HEK293 (cell line): ENCODE data around the gene RNF113B.

ENCODE experiments used
- CTCF ChIA-PET: fragments of 350-600 bp; formaldehyde crosslinking; extraction: SDS; loops from one replicate; lab custom pipeline; 2021; ENCODE audit warnings: antibody characterized with exemption; lab: Yijun Ruan, JAX
- POLR2A ChIA-PET: fragments of 300-600 bp; formaldehyde crosslinking; extraction: SDS; loops from one replicate; lab custom pipeline; 2020; ENCODE audit warnings: antibody characterized with exemption, inconsistent platforms; lab: Yijun Ruan, JAX
- H3K27ac ChIP-seq: fragments of 200-500 bp; sonication (Bioruptor generic); 2 replicates; pipeline ENCODE4 v1.5.1; 2014; ENCODE audit warnings: low read depth, low read length, control low read depth, inconsistent platforms; ENCODE audit errors: extremely low read depth
- H3K36me3 ChIP-seq, 2 experiments: fragments of 200-500 bp in 1 of 2; sonication (Bioruptor generic) in 1 of 2; 1 replicate in 1 of 2; 2 replicates in 1 of 2; pipeline ENCODE4 v1.5.1; 2014 to 2017; ENCODE audit warnings: inconsistent platforms in 2 of 2, low read length in 2 of 2; ENCODE audit not compliant: control insufficient read depth in 2 of 2, insufficient read depth in 1 of 2
- H3K4me1 ChIP-seq: fragments of 200-500 bp; sonication (Bioruptor generic); 2 replicates; pipeline ENCODE4 v1.5.1; 2014; ENCODE audit warnings: mild to moderate bottlenecking, low read length, inconsistent platforms; ENCODE audit not compliant: control insufficient read depth, insufficient read depth
- H3K4me3 ChIP-seq: 2 replicates; pipeline ENCODE4 v1.5.1; 2011; ENCODE audit warnings: low read depth, mild to moderate bottlenecking, control low read depth, low read length, moderate library complexity
- H3K9me3 ChIP-seq: fragments of 200-500 bp; sonication (Bioruptor generic); 2 replicates; pipeline ENCODE4 v1.5.1; 2014; ENCODE audit warnings: low read depth, low read length, inconsistent platforms; ENCODE audit not compliant: control insufficient read depth, insufficient read depth
- EGR2 ChIP-seq: fragments of 450-650 bp; formaldehyde crosslinking; IDR thresholded peaks from 2 replicates; pipeline ENCODE4 v1.5.1; 2016; ENCODE audit warnings: low read depth, missing biosample characterization, missing genetic modification characterization
- GLIS2 ChIP-seq: fragments of 450-650 bp; formaldehyde crosslinking; IDR thresholded peaks from 2 replicates; pipeline ENCODE4 v1.5.1; 2016; ENCODE audit warnings: missing biosample characterization, missing genetic modification characterization
- HOXC10 ChIP-seq: sonication (generic); formaldehyde crosslinking; IDR thresholded peaks from 2 replicates; pipeline ENCODE4 v1.8.1; 2023; ENCODE audit warnings: mild to moderate bottlenecking, missing genetic modification reagents
- KLF16 ChIP-seq: fragments of 450-650 bp; formaldehyde crosslinking; IDR thresholded peaks from 2 replicates; pipeline ENCODE4 v1.5.1; 2017; ENCODE audit warnings: missing biosample characterization, missing genetic modification characterization
- MZF1 ChIP-seq: fragments of 450-650 bp; formaldehyde crosslinking; IDR thresholded peaks from 2 replicates; pipeline ENCODE4 v1.5.1; 2017; ENCODE audit warnings: missing biosample characterization, missing genetic modification characterization, borderline replicate concordance
- PATZ1 ChIP-seq: fragments of 450-650 bp; formaldehyde crosslinking; IDR thresholded peaks from 2 replicates; pipeline ENCODE4 v1.5.1; 2016; ENCODE audit warnings: missing biosample characterization, missing genetic modification characterization
- REST ChIP-seq: fragments of 450-650 bp; formaldehyde crosslinking; IDR thresholded peaks from 2 replicates; pipeline ENCODE4 v1.5.1; 2016; ENCODE audit warnings: missing biosample characterization, missing genetic modification characterization
- ZBTB21 ChIP-seq: fragments of 450-650 bp; formaldehyde crosslinking; IDR thresholded peaks from 2 replicates; pipeline ENCODE4 v1.5.1; 2017; ENCODE audit warnings: missing biosample characterization, missing genetic modification characterization
- ZBTB7A ChIP-seq: fragments of 450-650 bp; formaldehyde crosslinking; IDR thresholded peaks from 2 replicates; pipeline ENCODE4 v1.5.1; 2016; ENCODE audit warnings: low read depth, missing biosample characterization, missing genetic modification characterization
- ZBTB8A ChIP-seq: fragments of 450-650 bp; formaldehyde crosslinking; IDR thresholded peaks from 2 replicates; pipeline ENCODE4 v1.5.1; 2016; ENCODE audit warnings: missing biosample characterization, missing genetic modification characterization
- ZFHX2 ChIP-seq: fragments of 450-650 bp; formaldehyde crosslinking; conservative IDR thresholded peaks from 2 replicates; pipeline ENCODE4 v1.5.1; 2016; ENCODE audit warnings: missing biosample characterization, missing genetic modification characterization
- ZFP3 ChIP-seq: fragments of 450-650 bp; formaldehyde crosslinking; IDR thresholded peaks from 2 replicates; pipeline ENCODE4 v1.5.1; 2016; ENCODE audit warnings: low read depth, missing biosample characterization, missing genetic modification characterization
- ZNF112 ChIP-seq: fragments of 450-650 bp; formaldehyde crosslinking; IDR thresholded peaks from 2 replicates; pipeline ENCODE4 v1.5.0; 2017; ENCODE audit warnings: missing biosample characterization, missing genetic modification characterization
- ZNF114 ChIP-seq: fragments of 450-650 bp; formaldehyde crosslinking; IDR thresholded peaks from 2 replicates; pipeline ENCODE4 v1.5.0; 2017; ENCODE audit warnings: missing biosample characterization, missing genetic modification characterization
- ZNF140 ChIP-seq: fragments of 450-650 bp; formaldehyde crosslinking; IDR thresholded peaks from 2 replicates; pipeline ENCODE4 v1.5.1; 2016; ENCODE audit warnings: missing biosample characterization, missing genetic modification characterization
- ZNF16 ChIP-seq: fragments of 450-650 bp; formaldehyde crosslinking; IDR thresholded peaks from 2 replicates; pipeline ENCODE4 v1.5.1; 2016; ENCODE audit warnings: low read depth, missing biosample characterization, missing genetic modification characterization
- ZNF174 ChIP-seq: fragments of 450-650 bp; formaldehyde crosslinking; IDR thresholded peaks from 2 replicates; pipeline ENCODE4 v1.5.0; 2017; ENCODE audit warnings: missing biosample characterization, mild to moderate bottlenecking, missing genetic modification characterization
- ZNF423 ChIP-seq: fragments of 450-650 bp; formaldehyde crosslinking; IDR thresholded peaks from 2 replicates; pipeline ENCODE4 v1.5.1; 2016; ENCODE audit warnings: missing biosample characterization, missing genetic modification characterization
- ZNF426 ChIP-seq: fragments of 450-650 bp; formaldehyde crosslinking; IDR thresholded peaks from 2 replicates; pipeline ENCODE4 v1.5.1; 2017; ENCODE audit warnings: missing biosample characterization, missing genetic modification characterization, mild to moderate bottlenecking, inconsistent platforms, moderate library complexity
- ZNF488 ChIP-seq: fragments of 450-650 bp; formaldehyde crosslinking; IDR thresholded peaks from 2 replicates; pipeline ENCODE4 v1.5.1; 2016; ENCODE audit warnings: missing biosample characterization, missing genetic modification characterization
- ZNF513 ChIP-seq: fragments of 450-650 bp; IDR thresholded peaks from 2 replicates; pipeline ENCODE4 v1.5.1; 2018; ENCODE audit warnings: missing biosample characterization, missing genetic modification characterization
- ZNF544 ChIP-seq: fragments of 450-650 bp; formaldehyde crosslinking; IDR thresholded peaks from 2 replicates; pipeline ENCODE4 v1.5.0; 2017; ENCODE audit warnings: missing biosample characterization, missing genetic modification characterization
- ZNF629 ChIP-seq: fragments of 450-650 bp; formaldehyde crosslinking; IDR thresholded peaks from 2 replicates; pipeline ENCODE4 v1.5.1; 2017; ENCODE audit warnings: missing biosample characterization, missing genetic modification characterization
- ZNF670 ChIP-seq: fragments of 450-650 bp; formaldehyde crosslinking; IDR thresholded peaks from 2 replicates; pipeline ENCODE4 v1.5.1; 2016; ENCODE audit warnings: missing biosample characterization, missing genetic modification characterization, low read depth
- ZNF692 ChIP-seq: fragments of 450-650 bp; formaldehyde crosslinking; IDR thresholded peaks from 2 replicates; pipeline ENCODE4 v1.5.1; 2016; ENCODE audit warnings: missing biosample characterization, missing genetic modification characterization

Gene RNF113B

GRCh38 chr13:98181111-98181815 lies 4.2 kb upstream of the RNF113B start (continued):
- TF ChIP-seq PATZ1 (tag by site-specific recombination) (no peak), ZNF140 (tag by site-specific recombination) (peak; percentile 42; the same call in 1 of the 2 replicates), ZNF544 (no peak), ZBTB21 (no peak), KLF16 (no peak), ZNF114 (no peak), ZBTB8A (tag by site-specific recombination) (peak; percentile 57)

- CTCF ChIA-PET: no interaction called here
- H3K27ac ChIP-seq: no peak overlapping the region
- TF ChIP-seq ZNF629 (tag by site-specific recombination) (no peak), ZNF423 (tag by site-specific recombination) (no peak), ZFHX2 (tag by site-specific recombination) (peak; percentile 80), EGR2 (tag by site-specific recombination) (peak; percentile 72)
- TF ChIP-seq, all 188 proteins: peak for 2
- H3K36me3 ChIP-seq: peaks cover 0 to 3% of the 10 kb centered on the region in 2 experiments; a peak in 1 of 3 replicates
- H3K4me3 ChIP-seq: no peak overlapping the region
- POLR2A ChIA-PET: no interaction called here
- H3K9me3 ChIP-seq: no peaks in the 10 kb centered on the region
- peaks cover 2% of the 10 kb centered on the region for H3K4me1 ChIP-seq
Measured at GRCh38 chr13:98180092-98180491, 3.0 kb upstream of the RNF113B start.

- H3K27ac ChIP-seq: no peak overlapping the region
- H3K4me3 ChIP-seq: no peak overlapping the region
- H3K36me3 ChIP-seq: peaks cover 0 to 3% of the 10 kb centered on the region in 2 experiments; a peak in 1 of 3 replicates
- H3K4me1 ChIP-seq: peaks cover 24% of the 10 kb centered on the region
- ChIA-PET CTCF (no interaction called here), POLR2A (no interaction called here)
- H3K9me3 ChIP-seq: no peaks in the 10 kb centered on the region
- TF ChIP-seq ZNF174 (tag by site-specific recombination) (no peak), ZNF426 (tag by site-specific recombination) (no peak), ZFP3 (no peak), GLIS2 (tag by site-specific recombination) (no peak), ZNF16 (tag by site-specific recombination) (no peak), ZNF112 (tag by site-specific recombination) (no peak), ZNF423 (tag by site-specific recombination) (no peak), ZNF670 (tag by site-specific recombination) (no peak), ZNF488 (tag by site-specific recombination) (no peak), ZNF513 (no peak), ZBTB7A (tag by site-specific recombination) (no peak), HOXC10 (no peak), MZF1 (tag by site-specific recombination) (no peak), REST (tag by site-specific recombination) (no peak), ZNF692 (tag by site-specific recombination) (no peak)
Measured at GRCh38 chr13:98175823-98176222, 1.2 kb downstream of the RNF113B start.
